RWPE2 (cell line): Measurements from ENCODE around the gene AQP2.
"Not testable (repeated sequence)": the region's sequence is repeated elsewhere in the genome, so short reads cannot be mapped to it uniquely, and the experiment has no call there.

Source experiments
- ATAC-seq: fragments of 200-7000 bp; cut with Tn5 transposase; 3 replicates; pipeline ENCODE4 v1.9.1; 2021; ENCODE audit warnings: low read depth
- DNase-seq: peaks from one replicate; pipeline ENCODE4 v3.0.0-alpha.2; 2020; ENCODE audit warnings: low spot score
- H3K27ac ChIP-seq: fragments of 450-650 bp; 2 replicates; pipeline ENCODE4 v1.5.1; 2017; ENCODE audit warnings: mild to moderate bottlenecking; ENCODE audit not compliant: poor library complexity, severe bottlenecking
- H3K27me3 ChIP-seq: fragments of 250-450 bp; sonication (Bioruptor Pico); 2 replicates; pipeline ENCODE4 v1.5.1; 2021; ENCODE audit warnings: mild to moderate bottlenecking, moderate library complexity; ENCODE audit not compliant: insufficient read depth, poor library complexity, severe bottlenecking
- H3K36me3 ChIP-seq: fragments of 250-450 bp; sonication (Bioruptor Pico); 2 replicates; pipeline ENCODE4 v1.5.1; 2020; ENCODE audit warnings: low read depth, mild to moderate bottlenecking, moderate library complexity
- H3K4me1 ChIP-seq: fragments of 250-450 bp; sonication (Bioruptor Pico); 2 replicates; pipeline ENCODE4 v1.5.1; 2021; ENCODE audit warnings: mild to moderate bottlenecking, moderate library complexity; ENCODE audit not compliant: insufficient read depth, poor library complexity, severe bottlenecking
- H3K4me3 ChIP-seq: fragments of 250-450 bp; sonication (Bioruptor Pico); 2 replicates; pipeline ENCODE4 v1.5.1; 2021; ENCODE audit warnings: mild to moderate bottlenecking, moderate library complexity; ENCODE audit not compliant: severe bottlenecking
- H3K9me3 ChIP-seq: fragments of 250-450 bp; sonication (Bioruptor Pico); 2 replicates; pipeline ENCODE4 v1.5.1; 2021; ENCODE audit warnings: mild to moderate bottlenecking, moderate library complexity; ENCODE audit not compliant: severe bottlenecking
- TF ChIP-seq, protein P1 (sequence below): fragments of 450-650 bp; IDR thresholded peaks from one replicate; pipeline ENCODE4 v1.5.1; 2017; ENCODE audit warnings: mild to moderate bottlenecking, moderate library complexity; ENCODE audit not compliant: poor library complexity, severe bottlenecking

The AQP2 gene

DNA sequence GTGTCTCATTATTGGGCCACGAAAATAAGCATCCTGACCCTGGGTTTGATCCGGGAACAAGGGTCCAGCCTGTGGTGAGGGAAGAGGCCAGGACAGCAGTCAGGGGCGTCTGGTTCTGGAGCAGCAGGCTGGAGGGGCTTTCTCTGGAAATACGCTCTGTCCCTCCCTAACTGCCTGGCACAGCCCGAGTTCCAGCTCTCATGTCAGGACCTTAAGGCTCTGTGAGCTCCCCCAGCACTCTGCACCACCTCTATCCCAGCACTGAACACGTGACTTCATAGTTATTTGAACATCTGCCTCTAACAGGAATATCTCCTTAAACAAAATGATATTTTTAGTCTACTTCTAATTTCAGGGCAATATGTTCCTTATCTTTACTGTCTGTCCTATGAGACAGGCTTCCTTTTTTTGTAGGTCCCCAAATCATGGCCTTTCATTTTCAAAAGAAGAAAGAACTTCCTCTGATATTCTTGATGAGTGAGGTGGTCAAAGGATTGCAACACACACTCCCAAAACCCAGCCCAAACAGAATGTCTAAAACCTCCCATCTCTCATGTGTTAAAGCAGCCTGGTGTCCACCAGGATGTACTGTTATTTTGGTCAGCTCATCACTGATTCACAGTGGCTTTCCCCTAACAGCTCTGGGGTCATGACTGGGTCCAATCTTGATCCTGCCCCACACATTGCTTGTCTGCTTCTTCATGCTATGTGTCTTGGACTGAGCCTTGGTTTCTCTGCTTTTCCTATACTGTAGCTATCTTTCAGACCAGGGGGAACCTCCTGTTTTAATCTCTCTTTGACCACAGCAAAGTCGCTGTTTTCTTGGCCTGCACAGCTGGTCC is 31.9 kb downstream of the AQP2 start:
- Histone ChIP-seq H3K4me1 (peaks cover 4% of the 10 kb centered on the region), H3K27ac (no peak overlapping the region)
- DNase-seq: no peak

DNA sequence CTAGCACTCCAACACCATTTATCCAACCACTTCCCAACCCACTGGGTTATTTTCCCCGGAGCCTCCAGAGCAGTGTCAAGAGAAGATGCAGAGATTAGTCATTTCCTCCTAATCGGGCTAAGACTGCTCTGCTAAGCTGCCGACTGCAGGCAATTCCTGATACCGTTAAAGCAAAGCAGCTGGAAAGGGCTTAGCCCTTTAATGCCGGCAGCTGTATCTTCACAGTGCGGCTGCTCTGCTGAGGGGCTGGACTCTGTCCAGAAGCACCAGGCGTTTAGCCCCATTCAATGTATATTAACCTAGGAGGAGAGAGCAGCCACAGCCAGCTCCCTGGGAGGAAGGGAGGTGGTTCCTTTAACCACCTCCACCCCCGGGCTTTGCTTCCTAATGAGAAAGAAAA is 33.4 kb downstream of the AQP2 start:
- H3K27me3 ChIP-seq: no peaks in the 10 kb centered on the region
- TF ChIP-seq, protein P1, sequence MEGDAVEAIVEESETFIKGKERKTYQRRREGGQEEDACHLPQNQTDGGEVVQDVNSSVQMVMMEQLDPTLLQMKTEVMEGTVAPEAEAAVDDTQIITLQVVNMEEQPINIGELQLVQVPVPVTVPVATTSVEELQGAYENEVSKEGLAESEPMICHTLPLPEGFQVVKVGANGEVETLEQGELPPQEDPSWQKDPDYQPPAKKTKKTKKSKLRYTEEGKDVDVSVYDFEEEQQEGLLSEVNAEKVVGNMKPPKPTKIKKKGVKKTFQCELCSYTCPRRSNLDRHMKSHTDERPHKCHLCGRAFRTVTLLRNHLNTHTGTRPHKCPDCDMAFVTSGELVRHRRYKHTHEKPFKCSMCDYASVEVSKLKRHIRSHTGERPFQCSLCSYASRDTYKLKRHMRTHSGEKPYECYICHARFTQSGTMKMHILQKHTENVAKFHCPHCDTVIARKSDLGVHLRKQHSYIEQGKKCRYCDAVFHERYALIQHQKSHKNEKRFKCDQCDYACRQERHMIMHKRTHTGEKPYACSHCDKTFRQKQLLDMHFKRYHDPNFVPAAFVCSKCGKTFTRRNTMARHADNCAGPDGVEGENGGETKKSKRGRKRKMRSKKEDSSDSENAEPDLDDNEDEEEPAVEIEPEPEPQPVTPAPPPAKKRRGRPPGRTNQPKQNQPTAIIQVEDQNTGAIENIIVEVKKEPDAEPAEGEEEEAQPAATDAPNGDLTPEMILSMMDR: peak; percentile 7
- DNase-seq (no peak), ATAC-seq (peak; percentile 92)
- H3K36me3 ChIP-seq: peaks cover 9% of the 10 kb centered on the region
- H3K4me1 ChIP-seq: peaks cover 4% of the 10 kb centered on the region
- H3K9me3 ChIP-seq: no peaks in the 10 kb centered on the region
- H3K4me3 ChIP-seq: no peak overlapping the region
- H3K27ac ChIP-seq: peak overlapping the region; percentile 15

More for the DNA sequence above, 31.9 kb downstream of the AQP2 start:
- TF ChIP-seq, protein P1: no peak
- H3K36me3 ChIP-seq: no peaks in the 10 kb centered on the region; the same call in 1 of the 2 replicates
- no peak for ATAC-seq
- H3K9me3 ChIP-seq: no peaks in the 10 kb centered on the region
- H3K4me3 ChIP-seq: no peak overlapping the region
- H3K27me3 ChIP-seq: no peaks in the 10 kb centered on the region

- H3K27ac ChIP-seq: peak overlapping the region; percentile 15
- DNase-seq (no peak), ATAC-seq (peak; percentile 13; the same call in 1 of the 3 replicates)
- no peaks in the 10 kb centered on the region for H3K9me3 ChIP-seq
- H3K4me1 ChIP-seq: peaks cover 4% of the 10 kb centered on the region
- TF ChIP-seq, protein P1: no peak
- H3K36me3 ChIP-seq: peaks cover 15% of the 10 kb centered on the region
- H3K27me3 ChIP-seq: no peaks in the 10 kb centered on the region
- H3K4me3 ChIP-seq: no peak overlapping the region
Observed at GRCh38 chr12:49984476-49985359, 34.2 kb downstream of the AQP2 start.

DNA sequence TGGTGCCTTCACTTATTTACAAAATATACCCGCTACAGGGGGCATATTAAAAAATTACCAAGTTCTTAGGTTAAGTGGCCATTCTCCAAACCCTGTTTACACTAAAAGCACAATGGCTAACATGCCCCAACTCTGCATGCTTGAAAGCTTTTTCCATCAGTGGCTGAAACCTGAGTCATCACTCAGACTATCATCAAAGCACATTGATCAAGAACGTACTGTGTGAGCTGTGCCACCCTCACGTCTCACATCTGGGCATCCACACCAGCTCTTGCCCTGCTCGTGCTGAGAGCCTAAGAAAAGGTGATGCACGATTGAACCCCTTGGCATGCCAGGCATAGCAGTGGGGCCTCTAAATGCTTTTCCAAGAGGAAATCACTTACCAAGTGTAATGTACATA is 35.4 kb downstream of the AQP2 start:
- Histone ChIP-seq H3K4me3 (no peak overlapping the region), H3K36me3 (peaks cover 27% of the 10 kb centered on the region), H3K9me3 (no peaks in the 10 kb centered on the region), H3K27me3 (no peaks in the 10 kb centered on the region), H3K4me1 (peaks cover 4% of the 10 kb centered on the region), H3K27ac (no peak overlapping the region)
- ATAC-seq: no peak
- no peak for DNase-seq
- TF ChIP-seq, protein P1: no peak

GRCh38 chr12:49986476-49986875 is 35.9 kb downstream of the AQP2 start:
- not testable (repeated sequence) for ATAC-seq, DNase-seq, H3K4me1 ChIP-seq, H3K27ac ChIP-seq, H3K4me3 ChIP-seq, H3K9me3 ChIP-seq, H3K27me3 ChIP-seq
- H3K36me3 ChIP-seq: peaks cover 30% of the 10 kb centered on the region
